WTC11 (cell line): Measurements from ENCODE around the gene COPB2. TPM values are rescaled to one million over a fixed set of nuclear protein-coding genes. Genes with fewer than 3 reads are reported as not detected.

ENCODE experiments used
- ATAC-seq: fragments of 200-7000 bp; cut with Tn5 transposase; 2 replicates; pipeline ENCODE4 v1.10.0; 2021; ENCODE audit warnings: mild to moderate bottlenecking, moderate library complexity
- CTCF ChIA-PET: fragments of 300-600 bp; sonication (Branson Sonifier 250); formaldehyde crosslinking; loops from one replicate; lab custom pipeline; 2021; ENCODE audit warnings: antibody characterized with exemption; lab: Charles Lee
- POLR2A ChIA-PET: fragments of 350-600 bp; sonication (Branson Sonifier 250); formaldehyde crosslinking; loops from one replicate; lab custom pipeline; 2021; ENCODE audit warnings: antibody characterized with exemption; lab: Charles Lee
- DNase-seq: peaks from one replicate; pipeline ENCODE4 v3.0.0; 2021; ENCODE audit warnings: low spot score
- H3K27ac Mint-ChIP-seq: 2 replicates; pipeline ENCODE4 v1.8.0; 2021; ENCODE audit warnings: mixed read lengths
- H3K27me3 Mint-ChIP-seq: 2 replicates; pipeline ENCODE4 v1.8.0; 2021; ENCODE audit warnings: low read depth, mild to moderate bottlenecking, moderate library complexity, mixed read lengths
- H3K36me3 Mint-ChIP-seq: 2 replicates; pipeline ENCODE4 v1.8.0; 2021; ENCODE audit warnings: mixed read lengths
- H3K4me1 Mint-ChIP-seq: 2 replicates; pipeline ENCODE4 v1.8.0; 2022; ENCODE audit warnings: mixed read lengths
- H3K4me3 Mint-ChIP-seq: 2 replicates; pipeline ENCODE4 v1.8.0; 2021; ENCODE audit warnings: mild to moderate bottlenecking, moderate library complexity, mixed read lengths
- H3K9me3 Mint-ChIP-seq: 2 replicates; pipeline ENCODE4 v1.8.0; 2021; ENCODE audit warnings: mixed read lengths
- ARID4B ChIP-seq: sonication (generic); formaldehyde crosslinking; IDR thresholded peaks from 2 replicates; pipeline ENCODE4 v1.8.0; 2023; ENCODE audit warnings: missing genetic modification reagents, mild to moderate bottlenecking, borderline replicate concordance
- CBFB ChIP-seq: sonication (generic); formaldehyde crosslinking; IDR thresholded peaks from 2 replicates; pipeline ENCODE4 v1.8.1; 2022; ENCODE audit warnings: mild to moderate bottlenecking, low read depth, missing genetic modification reagents
- CREM ChIP-seq: sonication (generic); formaldehyde crosslinking; IDR thresholded peaks from 2 replicates; pipeline ENCODE4 v1.8.1; 2022; ENCODE audit warnings: mild to moderate bottlenecking, missing genetic modification reagents, moderate library complexity
- E2F5 ChIP-seq: sonication (generic); formaldehyde crosslinking; IDR thresholded peaks from 2 replicates; pipeline ENCODE4 v1.8.1; 2022; ENCODE audit warnings: mild to moderate bottlenecking, moderate library complexity, missing genetic modification reagents
- FOXK1 ChIP-seq: sonication (generic); formaldehyde crosslinking; IDR thresholded peaks from 2 replicates; pipeline ENCODE4 v1.8.0; 2022; ENCODE audit warnings: mild to moderate bottlenecking, moderate library complexity, missing genetic modification reagents
- FOXP1 ChIP-seq: sonication (generic); formaldehyde crosslinking; IDR thresholded peaks from 2 replicates; pipeline ENCODE4 v1.8.0; 2022; ENCODE audit warnings: missing genetic modification reagents, mild to moderate bottlenecking, moderate library complexity, borderline replicate concordance
- GABPB1 ChIP-seq: sonication (generic); formaldehyde crosslinking; IDR thresholded peaks from 2 replicates; pipeline ENCODE4 v1.8.1; 2023; ENCODE audit warnings: mild to moderate bottlenecking, missing genetic modification reagents
- KAT7 ChIP-seq: sonication (generic); formaldehyde crosslinking; IDR thresholded peaks from 2 replicates; pipeline ENCODE4 v1.8.1; 2023; ENCODE audit warnings: missing genetic modification reagents, mild to moderate bottlenecking, borderline replicate concordance
- MXD4 ChIP-seq: fragments of 250-450 bp; sonication (Bioruptor Pico); IDR thresholded peaks from 2 replicates; pipeline ENCODE4 v1.8.0; 2021; ENCODE audit warnings: mild to moderate bottlenecking, moderate library complexity, borderline replicate concordance
- NFATC4 ChIP-seq: fragments of 250-450 bp; sonication (Bioruptor Pico); IDR thresholded peaks from 2 replicates; pipeline ENCODE4 v1.9.0; 2021; ENCODE audit warnings: mild to moderate bottlenecking
- NR2C2 ChIP-seq: sonication (generic); formaldehyde crosslinking; IDR thresholded peaks from 2 replicates; pipeline ENCODE4 v1.8.0; 2022; ENCODE audit warnings: mild to moderate bottlenecking, missing genetic modification reagents
- RELA ChIP-seq: sonication (generic); formaldehyde crosslinking; IDR thresholded peaks from 2 replicates; pipeline ENCODE4 v1.8.1; 2022; ENCODE audit warnings: missing genetic modification reagents, mild to moderate bottlenecking, borderline replicate concordance
- ZNF232 ChIP-seq: sonication (generic); formaldehyde crosslinking; IDR thresholded peaks from 2 replicates; pipeline ENCODE4 v1.8.0; 2022; ENCODE audit warnings: mild to moderate bottlenecking, missing genetic modification reagents
- ZNF396 ChIP-seq: fragments of 250-450 bp; sonication (Bioruptor Pico); IDR thresholded peaks from 2 replicates; pipeline ENCODE4 v1.8.0; 2021; ENCODE audit warnings: mild to moderate bottlenecking, moderate library complexity, borderline replicate concordance
- total RNA-seq: library from RNA; stranded (reverse); gene quantifications from 3 replicates; pipeline ENCODE4 v1.2.3, GENCODE V29; 2021
- TF ChIP-seq, protein P1 (sequence below): sonication (generic); formaldehyde crosslinking; conservative IDR thresholded peaks from 2 replicates; pipeline ENCODE4 v1.8.1; 2023; ENCODE audit warnings: mild to moderate bottlenecking, low read depth, missing genetic modification reagents, moderate library complexity
- TF ChIP-seq, protein P2 (sequence below): sonication (generic); formaldehyde crosslinking; IDR thresholded peaks from 2 replicates; pipeline ENCODE4 v1.8.1; 2022; ENCODE audit warnings: missing genetic modification reagents, borderline replicate concordance
- TF ChIP-seq, protein P3 (sequence below): sonication (generic); formaldehyde crosslinking; IDR thresholded peaks from 2 replicates; pipeline ENCODE4 v1.8.0; 2022; ENCODE audit warnings: mild to moderate bottlenecking, missing genetic modification reagents

Gene COPB2
- total RNA-seq, 1 experiment from 2014 or later: 141 TPM

- CTCF ChIA-PET: interaction anchor here (0.6 to 1.7 kb wide), 4 partner anchors 10 to 408 kb away, joined by 3 to 8 read pairs (median 4); no protein-coding TSS in a partner anchor
- peak; percentile 74 for DNase-seq
- no peaks in the 10 kb centered on the region; the same call in 1 of the 2 replicates for H3K4me1 Mint-ChIP-seq
- H3K27me3 Mint-ChIP-seq: peaks cover 31% of the 10 kb centered on the region
- no peak within 1 kb of the TSS for H3K27ac Mint-ChIP-seq
- peak; percentile 94 for ATAC-seq
- POLR2A ChIA-PET: no interaction called here
- H3K9me3 Mint-ChIP-seq: peaks cover 5% of the 10 kb centered on the region
- no peak within 1 kb of the TSS; the same call in 1 of the 2 replicates for H3K4me3 Mint-ChIP-seq
- H3K36me3 Mint-ChIP-seq: peaks cover 15% of the 10 kb centered on the region
- peak; percentile 75 for TF ChIP-seq NR2C2
- TF ChIP-seq GABPB1 (CRISPR knock-in tag): peak; percentile 52
- TF ChIP-seq E2F5: peak; percentile 68; the same call in 1 of the 2 replicates
- TF ChIP-seq, protein P1, sequence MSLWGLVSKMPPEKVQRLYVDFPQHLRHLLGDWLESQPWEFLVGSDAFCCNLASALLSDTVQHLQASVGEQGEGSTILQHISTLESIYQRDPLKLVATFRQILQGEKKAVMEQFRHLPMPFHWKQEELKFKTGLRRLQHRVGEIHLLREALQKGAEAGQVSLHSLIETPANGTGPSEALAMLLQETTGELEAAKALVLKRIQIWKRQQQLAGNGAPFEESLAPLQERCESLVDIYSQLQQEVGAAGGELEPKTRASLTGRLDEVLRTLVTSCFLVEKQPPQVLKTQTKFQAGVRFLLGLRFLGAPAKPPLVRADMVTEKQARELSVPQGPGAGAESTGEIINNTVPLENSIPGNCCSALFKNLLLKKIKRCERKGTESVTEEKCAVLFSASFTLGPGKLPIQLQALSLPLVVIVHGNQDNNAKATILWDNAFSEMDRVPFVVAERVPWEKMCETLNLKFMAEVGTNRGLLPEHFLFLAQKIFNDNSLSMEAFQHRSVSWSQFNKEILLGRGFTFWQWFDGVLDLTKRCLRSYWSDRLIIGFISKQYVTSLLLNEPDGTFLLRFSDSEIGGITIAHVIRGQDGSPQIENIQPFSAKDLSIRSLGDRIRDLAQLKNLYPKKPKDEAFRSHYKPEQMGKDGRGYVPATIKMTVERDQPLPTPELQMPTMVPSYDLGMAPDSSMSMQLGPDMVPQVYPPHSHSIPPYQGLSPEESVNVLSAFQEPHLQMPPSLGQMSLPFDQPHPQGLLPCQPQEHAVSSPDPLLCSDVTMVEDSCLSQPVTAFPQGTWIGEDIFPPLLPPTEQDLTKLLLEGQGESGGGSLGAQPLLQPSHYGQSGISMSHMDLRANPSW (CRISPR knock-in tag): no peak
- TF ChIP-seq, protein P2, sequence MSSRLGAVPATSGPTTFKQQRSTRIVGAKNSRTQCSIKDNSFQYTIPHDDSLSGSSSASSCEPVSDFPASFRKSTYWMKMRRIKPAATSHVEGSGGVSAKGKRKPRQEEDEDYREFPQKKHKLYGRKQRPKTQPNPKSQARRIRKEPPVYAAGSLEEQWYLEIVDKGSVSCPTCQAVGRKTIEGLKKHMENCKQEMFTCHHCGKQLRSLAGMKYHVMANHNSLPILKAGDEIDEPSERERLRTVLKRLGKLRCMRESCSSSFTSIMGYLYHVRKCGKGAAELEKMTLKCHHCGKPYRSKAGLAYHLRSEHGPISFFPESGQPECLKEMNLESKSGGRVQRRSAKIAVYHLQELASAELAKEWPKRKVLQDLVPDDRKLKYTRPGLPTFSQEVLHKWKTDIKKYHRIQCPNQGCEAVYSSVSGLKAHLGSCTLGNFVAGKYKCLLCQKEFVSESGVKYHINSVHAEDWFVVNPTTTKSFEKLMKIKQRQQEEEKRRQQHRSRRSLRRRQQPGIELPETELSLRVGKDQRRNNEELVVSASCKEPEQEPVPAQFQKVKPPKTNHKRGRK (CRISPR knock-in tag): no peak
- peak; percentile 51 for TF ChIP-seq CREM (CRISPR knock-in tag)
- TF ChIP-seq CBFB (CRISPR knock-in tag): no peak
- TF ChIP-seq, protein P3, sequence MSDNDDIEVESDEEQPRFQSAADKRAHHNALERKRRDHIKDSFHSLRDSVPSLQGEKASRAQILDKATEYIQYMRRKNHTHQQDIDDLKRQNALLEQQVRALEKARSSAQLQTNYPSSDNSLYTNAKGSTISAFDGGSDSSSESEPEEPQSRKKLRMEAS: peak; percentile 51; the same call in 1 of the 2 replicates
- TF ChIP-seq ZNF396: no peak
- TF ChIP-seq FOXP1: no peak
- no peak for TF ChIP-seq RELA
- no peak for TF ChIP-seq KAT7 (CRISPR knock-in tag)
- TF ChIP-seq MXD4 (CRISPR knock-in tag): no peak
- TF ChIP-seq FOXK1 (CRISPR knock-in tag): 0 out of 2 replicates have a peak, but pooled peaks have one; percentile 43
- no peak for TF ChIP-seq ZNF232 (CRISPR knock-in tag)
- peak; percentile 55; the same call in 1 of the 2 replicates for TF ChIP-seq ARID4B (CRISPR knock-in tag)
- TF ChIP-seq NFATC4 (CRISPR knock-in tag): 0 out of 2 replicates have a peak, but pooled peaks have one; percentile 15
These were observed 45.3 kb downstream of the COPB2 start, which contains the start of gene MRPS22 for GRCh38 chr3:139343895-139344856. Gene MRPS22 (plus strand): TSS chr3:139344020. CDS start chr3:139344027, 7 bp downstream.
